Neural cell (in vitro differentiated cells): ENCODE results near the gene FADD. TPM values are rescaled to one million over a fixed set of nuclear protein-coding genes. Genes with fewer than 3 reads are reported as not detected.

Experiments used
- H2AFZ ChIP-seq: fragments of 200-600, 300-800 bp; sonication (generic), shearing (Covaris generic); 2 replicates; pipeline ENCODE4 v1.6.0; 2014; ENCODE audit warnings: low read depth, mild to moderate bottlenecking, antibody characterized with exemption, low read length, moderate library complexity
- H3F3A ChIP-seq: fragments of 200-600 bp; shearing (Covaris generic); 2 replicates; pipeline ENCODE4 v1.6.1; 2016; ENCODE audit warnings: mild to moderate bottlenecking, moderate library complexity, mixed read lengths, antibody characterized with exemption, low read length; ENCODE audit not compliant: insufficient read depth, poor library complexity, severe bottlenecking
- H3K27ac ChIP-seq: fragments of 200-600, 300-800 bp; sonication (generic), shearing (Covaris generic); 2 replicates; pipeline ENCODE4 v1.5.1; 2014; ENCODE audit warnings: mild to moderate bottlenecking, low read length, moderate library complexity
- H3K27me3 ChIP-seq: fragments of 300-800, 200-600 bp; sonication (generic), shearing (Covaris generic); 2 replicates; pipeline ENCODE4 v1.6.0; 2014; ENCODE audit warnings: mild to moderate bottlenecking, low read depth, low read length, moderate library complexity; ENCODE audit not compliant: insufficient read depth
- H3K36me3 ChIP-seq: fragments of 300-800, 200-600 bp; sonication (generic), shearing (Covaris generic); 2 replicates; pipeline ENCODE4 v1.5.1; 2014; ENCODE audit warnings: mild to moderate bottlenecking, antibody characterized with exemption, low read length, moderate library complexity; ENCODE audit not compliant: insufficient read depth
- H3K4me2 ChIP-seq: fragments of 300-800, 200-600 bp; sonication (generic), shearing (Covaris generic); 2 replicates; pipeline ENCODE4 v1.6.0; 2014; ENCODE audit warnings: mild to moderate bottlenecking, low read length
- H3K4me3 ChIP-seq: fragments of 300-800, 200-600 bp; sonication (generic), shearing (Covaris generic); 2 replicates; pipeline ENCODE4 v1.5.1; 2014; ENCODE audit warnings: mild to moderate bottlenecking, low read length, moderate library complexity
- H3K79me2 ChIP-seq: fragments of 200-600 bp; shearing (Covaris generic); replicated peaks from 2 replicates; pipeline ENCODE4 v1.6.0; 2014; ENCODE audit warnings: mild to moderate bottlenecking, low read length, moderate library complexity; ENCODE audit not compliant: insufficient read depth
- H3K9ac ChIP-seq: fragments of 300-800, 200-600 bp; sonication (generic), shearing (Covaris generic); 2 replicates; pipeline ENCODE4 v1.6.1; 2016; ENCODE audit warnings: mild to moderate bottlenecking, low read length, mixed read lengths
- H3K9me2 ChIP-seq: fragments of 200-600 bp; shearing (Covaris generic); 2 replicates; pipeline ENCODE4 v1.6.1; 2016; ENCODE audit warnings: mild to moderate bottlenecking, low read length, mixed read lengths; ENCODE audit not compliant: insufficient read depth
- H3K9me3 ChIP-seq: fragments of 200-600, 300-800 bp; sonication (generic), shearing (Covaris generic); 2 replicates; pipeline ENCODE4 v1.6.1; 2016; ENCODE audit warnings: mild to moderate bottlenecking, mixed run types, low read length, moderate library complexity, mixed read lengths
- H4K20me1 ChIP-seq: fragments of 200-600 bp; shearing (Covaris generic); 2 replicates; pipeline ENCODE4 v1.6.1; 2016; ENCODE audit warnings: mild to moderate bottlenecking, mixed run types; ENCODE audit not compliant: insufficient read depth
- EP300 ChIP-seq: fragments of 450-650 bp; conservative IDR thresholded peaks from 2 replicates; pipeline ENCODE4 v1.6.1; 2014; ENCODE audit warnings: antibody characterized with exemption, mild to moderate bottlenecking, moderate library complexity; ENCODE audit not compliant: poor library complexity, severe bottlenecking
- MXI1 ChIP-seq: fragments of 450-650 bp; conservative IDR thresholded peaks from 2 replicates; pipeline ENCODE4 v1.6.1; 2014; ENCODE audit warnings: antibody characterized with exemption, mild to moderate bottlenecking; ENCODE audit not compliant: poor library complexity, severe bottlenecking
- POLR2AphosphoS5 ChIP-seq: IDR thresholded peaks from 2 replicates; pipeline ENCODE4 v1.6.1; 2012
- RAD21 ChIP-seq: fragments of 450-650 bp; conservative IDR thresholded peaks from 2 replicates; pipeline ENCODE4 v1.6.1; 2014; ENCODE audit warnings: antibody characterized with exemption, mild to moderate bottlenecking, moderate library complexity
- SMC3 ChIP-seq: fragments of 450-650 bp; conservative IDR thresholded peaks from 2 replicates; pipeline ENCODE4 v1.6.1; 2014; ENCODE audit warnings: antibody characterized with exemption, mild to moderate bottlenecking, moderate library complexity; ENCODE audit not compliant: poor library complexity
- polyA plus RNA-seq: library from polyadenylated mRNA; depleted of rRNA; stranded (reverse); fragments of >200 nt; gene quantifications from 2 replicates; pipeline ENCODE4 v1.2.3, GENCODE V29; 2014
- TF ChIP-seq, protein P1 (sequence below): IDR thresholded peaks from 2 replicates; pipeline ENCODE4 v1.6.1; 2012; ENCODE audit warnings: borderline replicate concordance
- TF ChIP-seq, protein P2 (sequence below): fragments of 450-650 bp; IDR thresholded peaks from 2 replicates; pipeline ENCODE4 v1.5.1; 2014; ENCODE audit warnings: antibody characterized with exemption, mild to moderate bottlenecking, moderate library complexity; ENCODE audit not compliant: poor library complexity, severe bottlenecking

Gene FADD
- polyA plus RNA-seq, 1 donor from 2014 or later: 23.1 TPM

DNA sequence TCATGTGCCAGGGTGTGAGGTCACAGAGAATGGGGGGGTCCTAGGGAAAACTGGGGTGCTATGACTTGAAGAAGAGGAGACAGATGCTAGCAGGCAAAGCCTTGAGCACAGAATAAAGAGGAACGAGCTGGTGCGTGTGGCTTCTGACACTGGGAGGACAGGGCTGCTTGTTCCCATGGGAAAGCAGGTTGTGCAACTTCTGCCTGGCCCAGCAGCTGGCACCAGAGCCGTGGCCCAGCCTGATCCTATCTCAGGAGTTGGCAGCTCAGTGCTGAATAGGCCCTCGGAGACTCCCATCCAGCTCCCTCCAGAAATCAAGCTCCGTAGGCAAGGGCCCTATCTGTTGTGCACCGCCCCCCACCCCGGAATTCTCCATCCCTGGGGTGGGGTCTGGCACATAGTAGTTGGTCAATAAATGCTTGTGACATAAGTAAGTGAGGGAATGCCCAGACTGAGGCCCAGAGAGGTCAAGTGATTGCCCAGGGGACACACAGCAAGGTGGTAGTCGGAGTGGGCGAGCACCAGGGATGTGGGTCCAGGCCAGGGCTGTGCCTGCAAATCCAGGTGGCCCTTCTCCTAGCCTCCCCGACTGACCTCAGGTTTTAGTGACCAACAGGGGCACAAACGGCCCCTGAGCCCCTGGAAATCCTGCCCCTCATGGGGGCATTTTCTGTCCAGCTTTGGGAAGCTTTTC lies 19.5 kb upstream of the FADD start:
- H3F3A ChIP-seq: no peaks in the 10 kb centered on the region
- no peak overlapping the region for H3K9ac ChIP-seq
- H3K27me3 ChIP-seq: no peaks in the 10 kb centered on the region
- no peak overlapping the region for H3K4me2 ChIP-seq
- no peaks in the 10 kb centered on the region for H3K79me2 ChIP-seq
- H3K27ac ChIP-seq: no peak overlapping the region
- H4K20me1 ChIP-seq: no peaks in the 10 kb centered on the region
- no peaks in the 10 kb centered on the region for H3K9me3 ChIP-seq
- no peaks in the 10 kb centered on the region for H3K36me3 ChIP-seq
- no peak overlapping the region for H3K4me3 ChIP-seq
- TF ChIP-seq MXI1: no peak
- TF ChIP-seq, protein P1, sequence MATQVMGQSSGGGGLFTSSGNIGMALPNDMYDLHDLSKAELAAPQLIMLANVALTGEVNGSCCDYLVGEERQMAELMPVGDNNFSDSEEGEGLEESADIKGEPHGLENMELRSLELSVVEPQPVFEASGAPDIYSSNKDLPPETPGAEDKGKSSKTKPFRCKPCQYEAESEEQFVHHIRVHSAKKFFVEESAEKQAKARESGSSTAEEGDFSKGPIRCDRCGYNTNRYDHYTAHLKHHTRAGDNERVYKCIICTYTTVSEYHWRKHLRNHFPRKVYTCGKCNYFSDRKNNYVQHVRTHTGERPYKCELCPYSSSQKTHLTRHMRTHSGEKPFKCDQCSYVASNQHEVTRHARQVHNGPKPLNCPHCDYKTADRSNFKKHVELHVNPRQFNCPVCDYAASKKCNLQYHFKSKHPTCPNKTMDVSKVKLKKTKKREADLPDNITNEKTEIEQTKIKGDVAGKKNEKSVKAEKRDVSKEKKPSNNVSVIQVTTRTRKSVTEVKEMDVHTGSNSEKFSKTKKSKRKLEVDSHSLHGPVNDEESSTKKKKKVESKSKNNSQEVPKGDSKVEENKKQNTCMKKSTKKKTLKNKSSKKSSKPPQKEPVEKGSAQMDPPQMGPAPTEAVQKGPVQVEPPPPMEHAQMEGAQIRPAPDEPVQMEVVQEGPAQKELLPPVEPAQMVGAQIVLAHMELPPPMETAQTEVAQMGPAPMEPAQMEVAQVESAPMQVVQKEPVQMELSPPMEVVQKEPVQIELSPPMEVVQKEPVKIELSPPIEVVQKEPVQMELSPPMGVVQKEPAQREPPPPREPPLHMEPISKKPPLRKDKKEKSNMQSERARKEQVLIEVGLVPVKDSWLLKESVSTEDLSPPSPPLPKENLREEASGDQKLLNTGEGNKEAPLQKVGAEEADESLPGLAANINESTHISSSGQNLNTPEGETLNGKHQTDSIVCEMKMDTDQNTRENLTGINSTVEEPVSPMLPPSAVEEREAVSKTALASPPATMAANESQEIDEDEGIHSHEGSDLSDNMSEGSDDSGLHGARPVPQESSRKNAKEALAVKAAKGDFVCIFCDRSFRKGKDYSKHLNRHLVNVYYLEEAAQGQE: no peak
- no peak overlapping the region for H2AFZ ChIP-seq
- H3K9me2 ChIP-seq: no peaks in the 10 kb centered on the region

DNA sequence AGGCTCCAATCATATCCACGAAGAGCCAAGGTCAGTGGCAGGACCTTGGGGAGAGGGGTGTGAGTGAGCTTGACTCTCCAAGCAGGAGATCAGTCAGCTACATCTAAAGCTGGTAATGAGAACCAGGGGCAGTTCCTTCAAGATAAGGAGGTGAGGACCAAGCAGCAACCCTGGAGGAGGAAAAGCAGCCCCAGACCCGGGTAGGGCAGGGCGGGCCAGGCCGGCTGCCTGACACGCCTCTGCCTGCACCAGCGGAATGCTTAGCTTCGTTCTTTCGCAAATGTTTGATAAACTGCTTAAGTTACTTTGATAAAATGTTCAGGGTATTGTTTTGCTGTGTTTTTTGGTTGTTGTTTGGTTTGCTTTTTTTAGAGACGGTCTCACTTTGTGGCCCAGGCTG lies 18.7 kb upstream of the FADD start:
- no peaks in the 10 kb centered on the region for H4K20me1 ChIP-seq
- H3K4me2 ChIP-seq: no peak overlapping the region
- no peaks in the 10 kb centered on the region for H3K79me2 ChIP-seq
- H3F3A ChIP-seq: no peaks in the 10 kb centered on the region
- no peak overlapping the region for H3K27ac ChIP-seq
- no peaks in the 10 kb centered on the region for H3K36me3 ChIP-seq
- no peak overlapping the region for H3K9ac ChIP-seq
- H3K9me2 ChIP-seq: no peaks in the 10 kb centered on the region
- no peak overlapping the region for H2AFZ ChIP-seq
- H3K4me3 ChIP-seq: no peak overlapping the region
- H3K27me3 ChIP-seq: no peaks in the 10 kb centered on the region
- no peaks in the 10 kb centered on the region for H3K9me3 ChIP-seq
- TF ChIP-seq SMC3: no peak
- no peak for TF ChIP-seq RAD21
- no peak for TF ChIP-seq EP300
- no peak for TF ChIP-seq POLR2AphosphoS5

DNA sequence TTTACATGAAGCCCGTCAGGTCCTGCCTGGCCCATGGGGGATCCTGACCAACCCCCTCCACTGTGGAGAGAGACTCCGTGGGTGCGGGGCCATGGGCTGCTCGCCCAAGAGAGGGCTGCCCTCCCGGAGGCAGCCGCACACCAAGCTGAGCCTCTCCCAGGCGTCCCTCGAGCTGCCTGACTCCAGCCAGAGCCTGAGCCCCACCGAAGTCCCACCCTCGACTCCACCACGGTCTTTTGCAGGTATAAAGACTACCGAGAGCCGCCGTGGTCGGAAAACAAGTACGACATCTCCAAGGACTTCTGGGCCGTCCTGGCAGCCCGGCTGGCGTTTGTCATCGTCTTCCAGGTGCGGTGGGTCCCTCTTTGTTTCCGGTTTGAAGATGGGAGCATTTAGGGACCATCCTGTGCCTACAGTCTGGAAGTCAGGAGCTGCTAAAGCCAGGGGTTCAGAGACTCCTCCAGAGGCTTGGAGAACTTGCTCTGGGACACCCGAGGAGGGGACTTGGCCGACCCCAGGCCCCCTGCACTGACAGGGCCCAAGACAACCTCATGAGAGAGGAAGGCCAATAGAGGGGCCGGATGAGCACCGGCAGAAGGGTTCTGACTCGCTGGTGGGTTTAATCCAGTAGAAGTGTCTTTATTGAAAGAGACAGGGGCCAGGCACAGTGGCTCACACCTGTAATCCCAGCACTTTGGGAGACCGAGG lies 17.6 kb upstream of the FADD start:
- H3K79me2 ChIP-seq: no peaks in the 10 kb centered on the region
- no peaks in the 10 kb centered on the region for H3K36me3 ChIP-seq
- TF ChIP-seq MXI1 (no peak), RAD21 (no peak), EP300 (no peak)
- TF ChIP-seq, protein P2, sequence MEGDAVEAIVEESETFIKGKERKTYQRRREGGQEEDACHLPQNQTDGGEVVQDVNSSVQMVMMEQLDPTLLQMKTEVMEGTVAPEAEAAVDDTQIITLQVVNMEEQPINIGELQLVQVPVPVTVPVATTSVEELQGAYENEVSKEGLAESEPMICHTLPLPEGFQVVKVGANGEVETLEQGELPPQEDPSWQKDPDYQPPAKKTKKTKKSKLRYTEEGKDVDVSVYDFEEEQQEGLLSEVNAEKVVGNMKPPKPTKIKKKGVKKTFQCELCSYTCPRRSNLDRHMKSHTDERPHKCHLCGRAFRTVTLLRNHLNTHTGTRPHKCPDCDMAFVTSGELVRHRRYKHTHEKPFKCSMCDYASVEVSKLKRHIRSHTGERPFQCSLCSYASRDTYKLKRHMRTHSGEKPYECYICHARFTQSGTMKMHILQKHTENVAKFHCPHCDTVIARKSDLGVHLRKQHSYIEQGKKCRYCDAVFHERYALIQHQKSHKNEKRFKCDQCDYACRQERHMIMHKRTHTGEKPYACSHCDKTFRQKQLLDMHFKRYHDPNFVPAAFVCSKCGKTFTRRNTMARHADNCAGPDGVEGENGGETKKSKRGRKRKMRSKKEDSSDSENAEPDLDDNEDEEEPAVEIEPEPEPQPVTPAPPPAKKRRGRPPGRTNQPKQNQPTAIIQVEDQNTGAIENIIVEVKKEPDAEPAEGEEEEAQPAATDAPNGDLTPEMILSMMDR: no peak
- TF ChIP-seq, protein P1: no peak

More for the DNA sequence above, 17.6 kb upstream of the FADD start:
- no peaks in the 10 kb centered on the region for H3K27me3 ChIP-seq
- H3K4me3 ChIP-seq: no peak overlapping the region
- H3K9ac ChIP-seq: no peak overlapping the region
- H3K27ac ChIP-seq: no peak overlapping the region
- H3K9me2 ChIP-seq: no peaks in the 10 kb centered on the region
- H3K4me2 ChIP-seq: no peak overlapping the region
- H4K20me1 ChIP-seq: no peaks in the 10 kb centered on the region
- H2AFZ ChIP-seq: no peak overlapping the region
- no peaks in the 10 kb centered on the region for H3F3A ChIP-seq
- no peaks in the 10 kb centered on the region for H3K9me3 ChIP-seq
